ENCODE data around the gene WDR6. TPM values are rescaled to one million over a fixed set of nuclear protein-coding genes. Genes with fewer than 3 reads are reported as not detected.

WDR6 gene
- total RNA-seq, 1 experiment from 2014 or later = 213 TPM

GRCh38 chr3:48999085-48999858, 7.9 kb upstream of the WDR6 start:
- POLR2A ChIA-PET = no interaction called here
- Mint-ChIP-seq H3K27ac (0 out of 2 replicates have a peak overlapping the region, but pooled peaks have one; percentile 57), H3K36me3 (peaks cover 4% of the 10 kb centered on the region; the same call in 1 of the 2 replicates), H3K27me3 (ENCODE audit: low read depth) (no peaks in the 10 kb centered on the region), H3K9me3 (no peaks in the 10 kb centered on the region), H3K4me1 (peaks cover 12% of the 10 kb centered on the region), H3K4me3 (no peak overlapping the region)
- DNase-seq (ENCODE audit: low spot score) (no peak), ATAC-seq (no peak)
- TF ChIP-seq ZNF423 (CRISPR knock-in tag; IDR thresholded peaks at IDR 0.05) (peak; percentile 92), NR1H2 (CRISPR knock-in tag; IDR thresholded peaks at IDR 0.05) (no peak)
- CTCF ChIA-PET = interaction anchor here (1.2 to 4.3 kb wide), 3 partner anchors 10 to 15 kb away, joined by 3 to 23 read pairs (median 6); no protein-coding TSS in a partner anchor

- Mint-ChIP-seq H3K4me1 (peaks cover 12% of the 10 kb centered on the region), H3K27me3 (ENCODE audit: low read depth) (no peaks in the 10 kb centered on the region), H3K36me3 (no peaks in the 10 kb centered on the region), H3K4me3 (no peak overlapping the region), H3K27ac (0 out of 2 replicates have a peak overlapping the region, but pooled peaks have one; percentile 10), H3K9me3 (no peaks in the 10 kb centered on the region)
- TF ChIP-seq CBFB (CRISPR knock-in tag; IDR thresholded peaks at IDR 0.05; ENCODE audit: low read depth) (no peak), ZNF396 (CRISPR knock-in tag; IDR thresholded peaks at IDR 0.05; ENCODE audit: borderline replicate concordance) (no peak), TEAD1 (CRISPR knock-in tag; IDR thresholded peaks at IDR 0.05) (no peak), MXD4 (CRISPR knock-in tag; IDR thresholded peaks at IDR 0.05; ENCODE audit: borderline replicate concordance) (no peak), ZNF121 (CRISPR knock-in tag; IDR thresholded peaks at IDR 0.05) (no peak), NFYB (CRISPR knock-in tag; conservative IDR thresholded peaks at IDR 0.05; ENCODE audit: low read depth) (no peak), ZNF416 (CRISPR knock-in tag; IDR thresholded peaks at IDR 0.05) (no peak), FOXP1 (CRISPR knock-in tag; IDR thresholded peaks at IDR 0.05; ENCODE audit: borderline replicate concordance) (no peak), GTF2I (CRISPR knock-in tag; conservative IDR thresholded peaks at IDR 0.05) (no peak), ELF4 (CRISPR knock-in tag; IDR thresholded peaks at IDR 0.05; ENCODE audit: low read depth) (no peak), ZNF423 (CRISPR knock-in tag; IDR thresholded peaks at IDR 0.05) (no peak), ZNF138 (CRISPR knock-in tag; conservative IDR thresholded peaks at IDR 0.05) (no peak), TEAD4 (CRISPR knock-in tag; IDR thresholded peaks at IDR 0.05) (no peak), PREB (CRISPR knock-in tag; IDR thresholded peaks at IDR 0.05; ENCODE audit: borderline replicate concordance) (no peak)
- TF ChIP-seq, protein P1, sequence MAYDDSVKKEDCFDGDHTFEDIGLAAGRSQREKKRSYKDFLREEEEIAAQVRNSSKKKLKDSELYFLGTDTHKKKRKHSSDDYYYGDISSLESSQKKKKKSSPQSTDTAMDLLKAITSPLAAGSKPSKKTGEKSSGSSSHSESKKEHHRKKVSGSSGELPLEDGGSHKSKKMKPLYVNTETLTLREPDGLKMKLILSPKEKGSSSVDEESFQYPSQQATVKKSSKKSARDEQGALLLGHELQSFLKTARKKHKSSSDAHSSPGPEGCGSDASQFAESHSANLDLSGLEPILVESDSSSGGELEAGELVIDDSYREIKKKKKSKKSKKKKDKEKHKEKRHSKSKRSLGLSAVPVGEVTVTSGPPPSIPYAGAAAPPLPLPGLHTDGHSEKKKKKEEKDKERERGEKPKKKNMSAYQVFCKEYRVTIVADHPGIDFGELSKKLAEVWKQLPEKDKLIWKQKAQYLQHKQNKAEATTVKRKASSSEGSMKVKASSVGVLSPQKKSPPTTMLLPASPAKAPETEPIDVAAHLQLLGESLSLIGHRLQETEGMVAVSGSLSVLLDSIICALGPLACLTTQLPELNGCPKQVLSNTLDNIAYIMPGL (CRISPR knock-in tag; IDR thresholded peaks at IDR 0.05) = no peak
- TF ChIP-seq, protein P2, sequence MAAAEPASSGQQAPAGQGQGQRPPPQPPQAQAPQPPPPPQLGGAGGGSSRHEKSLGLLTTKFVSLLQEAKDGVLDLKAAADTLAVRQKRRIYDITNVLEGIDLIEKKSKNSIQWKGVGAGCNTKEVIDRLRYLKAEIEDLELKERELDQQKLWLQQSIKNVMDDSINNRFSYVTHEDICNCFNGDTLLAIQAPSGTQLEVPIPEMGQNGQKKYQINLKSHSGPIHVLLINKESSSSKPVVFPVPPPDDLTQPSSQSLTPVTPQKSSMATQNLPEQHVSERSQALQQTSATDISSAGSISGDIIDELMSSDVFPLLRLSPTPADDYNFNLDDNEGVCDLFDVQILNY (CRISPR knock-in tag; IDR thresholded peaks at IDR 0.05) = no peak
- ChIA-PET POLR2A (no interaction called here), CTCF (interaction anchor here (4.3 kb wide), 1 partner anchor 14 kb away, joined by 23 read pairs; no protein-coding TSS in a partner anchor)
- DNase-seq (ENCODE audit: low spot score) = no peak
- ATAC-seq = peak; percentile 15; the same call in 1 of the 2 replicates
These were observed 6.0 kb upstream of the WDR6 start for GRCh38 chr3:49001155-49001554.
